Glutamatergic neuron (in vitro differentiated cells): Measurements from ENCODE around the gene LRRC51. TPM values are rescaled to one million over a fixed set of nuclear protein-coding genes. Genes with fewer than 3 reads are reported as not detected.

ENCODE experiments used
- DNase-seq: peaks from one replicate; pipeline ENCODE4 v3.0.0; 2022
- H3K27ac Mint-ChIP-seq: one replicate; pipeline ENCODE4 v1.8.0; 2020; ENCODE audit warnings: mild to moderate bottlenecking, mixed read lengths, inconsistent platforms; ENCODE audit not compliant: unreplicated experiment
- H3K27me3 Mint-ChIP-seq: one replicate; pipeline ENCODE4 v1.8.0; 2020; ENCODE audit warnings: mild to moderate bottlenecking, moderate library complexity, mixed read lengths, inconsistent platforms; ENCODE audit not compliant: unreplicated experiment
- H3K36me3 Mint-ChIP-seq: one replicate; pipeline ENCODE4 v1.8.0; 2020; ENCODE audit warnings: mild to moderate bottlenecking, mixed read lengths, inconsistent platforms; ENCODE audit not compliant: unreplicated experiment
- H3K4me1 Mint-ChIP-seq: one replicate; pipeline ENCODE4 v1.8.0; 2020; ENCODE audit warnings: mild to moderate bottlenecking, low read depth, mixed read lengths, inconsistent platforms; ENCODE audit not compliant: unreplicated experiment
- H3K4me3 Mint-ChIP-seq: one replicate; pipeline ENCODE4 v1.8.0; 2020; ENCODE audit warnings: mild to moderate bottlenecking, mixed read lengths, inconsistent platforms; ENCODE audit not compliant: unreplicated experiment
- H3K9me3 Mint-ChIP-seq: one replicate; pipeline ENCODE4 v1.8.0; 2020; ENCODE audit warnings: mild to moderate bottlenecking, moderate library complexity, mixed read lengths, inconsistent platforms; ENCODE audit not compliant: unreplicated experiment
- total RNA-seq: library from RNA; stranded (reverse); fragmentation: NEBNext Ultra II Directional; extraction: Animal tissue kit (Norgen Biotek cat#: 25700); gene quantifications from one replicate; pipeline ENCODE4 v1.2.1, GENCODE V29; 2021; ENCODE audit not compliant: unreplicated experiment
- TF ChIP-seq, protein P1 (sequence below): fragments of 200-600 bp; sonication (generic); IDR thresholded peaks from one replicate; pipeline ENCODE4 v1.5.0; 2021; ENCODE audit not compliant: partially characterized antibody, unreplicated experiment

Gene LRRC51
- total RNA-seq, 1 donor from 2014 or later = 8.3 TPM

DNA sequence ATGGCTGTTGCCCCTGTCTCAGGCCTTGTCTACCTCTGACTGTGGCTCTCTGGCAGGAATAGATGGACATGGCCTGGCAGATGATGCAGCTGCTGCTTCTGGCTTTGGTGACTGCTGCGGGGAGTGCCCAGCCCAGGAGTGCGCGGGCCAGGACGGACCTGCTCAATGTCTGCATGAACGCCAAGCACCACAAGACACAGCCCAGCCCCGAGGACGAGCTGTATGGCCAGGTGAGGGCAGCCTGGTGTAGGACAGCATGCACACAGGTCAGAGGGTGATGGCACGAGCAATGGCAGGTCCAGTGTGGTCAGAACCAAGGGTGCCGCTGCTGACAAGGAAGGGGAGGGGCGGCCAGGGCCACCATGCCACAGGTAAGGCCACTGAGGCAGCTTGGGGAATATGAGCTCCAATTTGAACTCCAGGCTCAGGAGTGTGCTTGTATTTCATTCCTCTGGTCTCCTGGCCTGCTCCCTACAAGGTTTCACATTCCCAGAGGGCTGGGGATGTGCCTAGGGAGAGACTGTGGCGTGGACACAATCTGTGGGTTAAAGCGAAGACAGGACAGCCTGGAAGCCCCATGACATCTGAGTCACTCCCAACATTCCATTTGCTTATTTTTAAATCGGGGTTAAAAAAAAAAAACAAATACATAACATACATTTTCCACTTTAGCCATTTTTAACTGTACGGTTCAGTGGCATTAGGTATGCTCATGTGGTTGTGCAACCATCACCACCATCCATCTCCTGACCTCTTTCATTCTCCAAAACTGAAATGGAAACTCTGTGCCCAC lies 55.4 kb downstream of the LRRC51 start:
- TF ChIP-seq, protein P1, sequence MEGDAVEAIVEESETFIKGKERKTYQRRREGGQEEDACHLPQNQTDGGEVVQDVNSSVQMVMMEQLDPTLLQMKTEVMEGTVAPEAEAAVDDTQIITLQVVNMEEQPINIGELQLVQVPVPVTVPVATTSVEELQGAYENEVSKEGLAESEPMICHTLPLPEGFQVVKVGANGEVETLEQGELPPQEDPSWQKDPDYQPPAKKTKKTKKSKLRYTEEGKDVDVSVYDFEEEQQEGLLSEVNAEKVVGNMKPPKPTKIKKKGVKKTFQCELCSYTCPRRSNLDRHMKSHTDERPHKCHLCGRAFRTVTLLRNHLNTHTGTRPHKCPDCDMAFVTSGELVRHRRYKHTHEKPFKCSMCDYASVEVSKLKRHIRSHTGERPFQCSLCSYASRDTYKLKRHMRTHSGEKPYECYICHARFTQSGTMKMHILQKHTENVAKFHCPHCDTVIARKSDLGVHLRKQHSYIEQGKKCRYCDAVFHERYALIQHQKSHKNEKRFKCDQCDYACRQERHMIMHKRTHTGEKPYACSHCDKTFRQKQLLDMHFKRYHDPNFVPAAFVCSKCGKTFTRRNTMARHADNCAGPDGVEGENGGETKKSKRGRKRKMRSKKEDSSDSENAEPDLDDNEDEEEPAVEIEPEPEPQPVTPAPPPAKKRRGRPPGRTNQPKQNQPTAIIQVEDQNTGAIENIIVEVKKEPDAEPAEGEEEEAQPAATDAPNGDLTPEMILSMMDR = no peak
- no peaks in the 10 kb centered on the region for H3K4me1 Mint-ChIP-seq
- H3K4me3 Mint-ChIP-seq = no peak overlapping the region
- H3K36me3 Mint-ChIP-seq = no peaks in the 10 kb centered on the region
- H3K9me3 Mint-ChIP-seq = peaks cover 1% of the 10 kb centered on the region
- peaks cover 3% of the 10 kb centered on the region for H3K27me3 Mint-ChIP-seq
- H3K27ac Mint-ChIP-seq = no peak overlapping the region
- no peak for DNase-seq

DNA sequence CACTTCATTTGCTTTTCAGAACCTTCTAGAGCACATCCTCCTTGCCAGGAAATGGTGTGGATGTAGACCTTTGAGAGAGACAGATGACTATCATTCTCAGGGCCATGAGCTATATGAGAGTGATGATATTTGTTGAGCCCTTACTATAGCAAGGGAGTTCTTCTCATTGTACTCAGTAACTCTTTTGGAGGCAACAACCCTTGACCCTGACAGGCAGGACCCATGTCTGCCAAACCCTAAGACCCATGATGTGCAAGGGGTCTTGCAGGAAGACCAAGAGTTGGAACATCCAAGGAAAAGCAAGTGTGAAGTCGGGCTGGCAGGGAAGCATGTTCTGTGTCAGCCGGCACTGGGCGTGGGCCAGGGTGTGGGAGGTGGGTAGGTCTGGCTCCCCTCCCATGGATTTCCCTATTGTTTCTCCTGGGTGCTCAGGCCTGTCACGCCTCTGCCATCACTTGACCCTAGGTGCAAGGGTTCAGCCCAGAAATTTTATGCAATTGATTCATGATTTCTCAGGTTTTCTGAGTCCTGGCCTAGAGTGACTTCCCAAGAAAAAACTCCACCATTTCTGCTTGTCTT lies 56.1 kb downstream of the LRRC51 start:
- H3K36me3 Mint-ChIP-seq = no peaks in the 10 kb centered on the region
- no peak overlapping the region for H3K4me3 Mint-ChIP-seq
- TF ChIP-seq, protein P1 = no peak
- peaks cover 1% of the 10 kb centered on the region for H3K9me3 Mint-ChIP-seq
- H3K27me3 Mint-ChIP-seq = peaks cover 3% of the 10 kb centered on the region
- H3K4me1 Mint-ChIP-seq = no peaks in the 10 kb centered on the region
- no peak for DNase-seq
- H3K27ac Mint-ChIP-seq = no peak overlapping the region

DNA sequence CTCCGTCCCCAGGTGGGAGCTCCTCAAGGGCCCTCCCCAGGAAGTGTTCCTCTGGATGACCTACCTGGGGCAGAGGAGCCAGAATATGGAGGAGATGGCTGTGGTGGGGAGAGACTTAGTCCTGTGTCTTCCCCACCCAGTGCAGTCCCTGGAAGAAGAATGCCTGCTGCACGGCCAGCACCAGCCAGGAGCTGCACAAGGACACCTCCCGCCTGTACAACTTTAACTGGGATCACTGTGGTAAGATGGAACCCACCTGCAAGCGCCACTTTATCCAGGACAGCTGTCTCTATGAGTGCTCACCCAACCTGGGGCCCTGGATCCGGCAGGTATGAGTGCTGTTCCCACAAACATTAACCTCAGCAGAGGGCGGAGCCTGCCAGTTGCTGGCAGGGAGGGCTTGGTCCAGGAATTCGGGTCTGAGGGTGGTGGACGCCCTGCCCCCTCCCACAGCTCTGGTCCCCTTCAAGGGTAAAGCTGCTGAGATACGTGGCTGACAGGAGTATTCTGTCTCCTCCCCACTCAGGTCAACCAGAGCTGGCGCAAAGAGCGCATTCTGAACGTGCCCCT lies 58.3 kb downstream of the LRRC51 start:
- Mint-ChIP-seq H3K27ac (no peak overlapping the region), H3K9me3 (peaks cover 1% of the 10 kb centered on the region), H3K4me1 (no peaks in the 10 kb centered on the region), H3K36me3 (no peaks in the 10 kb centered on the region), H3K27me3 (peaks cover 2% of the 10 kb centered on the region), H3K4me3 (no peak overlapping the region)
- TF ChIP-seq, protein P1 = no peak
- no peak for DNase-seq

DNA sequence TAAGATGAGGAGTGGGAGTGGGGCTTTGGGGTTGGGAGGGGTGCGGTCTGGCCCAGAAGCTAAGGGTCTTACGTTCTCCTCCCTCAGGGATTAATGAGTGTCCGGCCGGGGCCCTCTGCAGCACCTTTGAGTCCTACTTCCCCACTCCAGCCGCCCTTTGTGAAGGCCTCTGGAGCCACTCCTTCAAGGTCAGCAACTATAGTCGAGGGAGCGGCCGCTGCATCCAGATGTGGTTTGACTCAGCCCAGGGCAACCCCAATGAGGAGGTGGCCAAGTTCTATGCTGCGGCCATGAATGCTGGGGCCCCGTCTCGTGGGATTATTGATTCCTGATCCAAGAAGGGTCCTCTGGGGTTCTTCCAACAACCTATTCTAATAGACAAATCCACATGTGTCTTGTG lies 58.9 kb downstream of the LRRC51 start:
- no peak overlapping the region for H3K4me3 Mint-ChIP-seq
- H3K36me3 Mint-ChIP-seq = no peaks in the 10 kb centered on the region
- H3K9me3 Mint-ChIP-seq = peaks cover 1% of the 10 kb centered on the region
- peaks cover 2% of the 10 kb centered on the region for H3K27me3 Mint-ChIP-seq
- DNase-seq = no peak
- H3K4me1 Mint-ChIP-seq = no peaks in the 10 kb centered on the region
- no peak overlapping the region for H3K27ac Mint-ChIP-seq
- TF ChIP-seq, protein P1 = no peak

DNA sequence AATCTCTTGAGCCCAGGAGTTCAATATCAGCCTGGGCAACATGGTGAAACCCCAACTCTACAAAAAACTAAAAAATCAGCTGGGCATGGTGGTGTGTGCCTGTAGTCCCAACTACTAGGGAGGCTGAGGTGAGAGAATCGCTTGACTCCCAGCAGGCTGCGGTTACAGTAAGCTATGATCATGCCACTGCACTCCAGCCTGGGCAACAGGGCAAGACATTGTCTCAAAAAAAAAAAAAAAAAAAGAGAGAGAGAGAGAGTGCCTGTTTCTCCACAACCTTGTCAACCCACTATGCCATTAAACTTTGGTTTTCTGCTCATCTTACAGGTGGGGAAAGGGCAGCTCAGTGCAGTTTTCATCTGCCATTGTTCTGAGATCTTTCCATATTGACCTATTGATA lies 60.0 kb downstream of the LRRC51 start:
- Mint-ChIP-seq H3K27me3 (peaks cover 2% of the 10 kb centered on the region), H3K27ac (no peak overlapping the region), H3K36me3 (no peaks in the 10 kb centered on the region), H3K4me3 (no peak overlapping the region), H3K4me1 (no peaks in the 10 kb centered on the region), H3K9me3 (peaks cover 1% of the 10 kb centered on the region)
- TF ChIP-seq, protein P1 = no peak
- no peak for DNase-seq
